Keratinocyte (primary cell): ENCODE results near the gene SORL1.

Experiments
- CTCF ChIP-seq, 3 experiments: IDR thresholded peaks in 1 of 3; conservative IDR thresholded peaks in 1 of 3; optimal IDR thresholded peaks in 1 of 3; 2 replicates in 2 of 3; 3 replicates in 1 of 3; pipeline versions ENCODE3 to v1.5.1; 2011; ENCODE audit warnings: low read length in 3 of 3, mild to moderate bottlenecking in 3 of 3, moderate library complexity in 2 of 3, control low read depth in 1 of 3, inconsistent platforms in 1 of 3; ENCODE audit not compliant: insufficient read depth in 2 of 3; ENCODE audit errors: extremely low read depth in 1 of 3
- EZH2 ChIP-seq: IDR thresholded peaks from one replicate; pipeline ENCODE4 v1.6.1; 2012; ENCODE audit warnings: inconsistent platforms, mild to moderate bottlenecking, low read length, moderate library complexity

DNA sequence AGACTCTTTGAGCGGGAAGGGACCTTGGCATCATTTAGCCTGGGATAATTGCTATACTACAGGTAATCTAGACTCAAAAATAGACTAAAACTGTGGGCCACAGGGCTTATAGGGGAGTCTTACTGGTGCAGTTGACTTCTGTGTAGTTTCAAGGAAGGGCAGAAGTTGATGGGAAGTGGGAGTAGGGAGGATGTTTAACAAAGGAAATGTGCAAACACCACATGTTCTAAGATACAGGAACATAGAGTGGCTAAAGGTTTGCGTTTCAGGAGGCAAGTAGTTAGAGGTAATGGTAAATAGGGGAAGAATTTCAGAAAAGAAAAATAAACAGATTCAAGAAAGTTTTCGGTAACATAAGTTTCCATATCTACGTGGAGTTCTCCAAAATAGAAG, 14.4 kb upstream of the SORL1 start:
- TF ChIP-seq CTCF (optimal IDR thresholded peaks at IDR 0.05 in 1 of 3, IDR thresholded peaks at IDR 0.05 in 1 of 3, conservative IDR thresholded peaks at IDR 0.05 in 1 of 3; ENCODE audit: extremely low read depth in 1 of 3, insufficient read depth in 2 of 3, low read length in 3 of 3): no peak
- TF ChIP-seq EZH2: no peak
